ENCODE data around the gene PAPPA2.

Gene PAPPA2

DNA sequence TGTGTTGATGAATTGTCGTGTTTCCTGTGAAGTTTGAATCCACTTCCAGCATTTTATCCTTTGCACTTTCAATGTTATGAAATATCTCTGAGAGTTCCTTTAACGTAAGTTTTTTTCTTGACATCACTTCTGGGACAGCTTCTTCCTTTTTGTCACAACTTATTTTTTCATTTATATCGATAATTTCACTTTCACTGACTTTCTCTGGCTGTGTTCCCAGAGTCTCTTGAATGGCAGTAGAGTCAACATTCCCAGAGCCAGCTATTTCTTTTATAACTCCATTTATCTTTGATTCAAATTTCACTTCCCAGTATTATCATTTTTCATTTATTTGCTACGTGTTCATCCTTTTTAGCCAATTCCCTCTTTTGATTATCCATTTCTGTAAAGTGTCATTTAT, 256.5 kb downstream of the PAPPA2 start:
- no peak for DNase-seq
- H3K18ac ChIP-seq (ENCODE audit: low read length) = no peak overlapping the region
- WGBS (ENCODE audit: extremely low coverage, insufficient coverage, insufficient read length) = no CpG with 5 or more reads among the region's 4 CpGs
- H2BK5ac ChIP-seq (ENCODE audit: low read depth, low read length, poor library complexity) = no peak overlapping the region
- H3K9me3 ChIP-seq (ENCODE audit: insufficient read depth, low read depth, low read length) = no peaks in the 10 kb centered on the region
- H4K8ac ChIP-seq (ENCODE audit: low read depth, low read length) = no peak overlapping the region
- no peak overlapping the region for H4K91ac ChIP-seq (ENCODE audit: low read depth, low read length)
- H3K36me3 ChIP-seq (ENCODE audit: control insufficient read depth in 1 of 2, insufficient read depth in 2 of 2, low read length in 2 of 2) = no peaks in the 10 kb centered on the region
- no peaks in the 10 kb centered on the region for H3K79me1 ChIP-seq (ENCODE audit: low read length)
- no peaks in the 10 kb centered on the region for H3K4me1 ChIP-seq (ENCODE audit: control insufficient read depth in 1 of 2, insufficient read depth in 2 of 2, low read length in 2 of 2)
- no peaks in the 10 kb centered on the region for H3K79me2 ChIP-seq (ENCODE audit: control insufficient read depth, insufficient read depth, low read length, poor library complexity)
- no peak overlapping the region for H3K4ac ChIP-seq (ENCODE audit: low read depth, low read length)
- no peak overlapping the region for H2BK12ac ChIP-seq (ENCODE audit: low read length)
- H3K27ac ChIP-seq (ENCODE audit: low read depth, low read length) = no peak overlapping the region
- H4K12ac ChIP-seq (ENCODE audit: low read depth, low read length) = no peak overlapping the region
- no peak overlapping the region for H3K23ac ChIP-seq (ENCODE audit: low read length)
- H3K14ac ChIP-seq (ENCODE audit: low read length) = no peak overlapping the region
- no peak overlapping the region for H2AK5ac ChIP-seq (ENCODE audit: low read length)
- H3K27me3 ChIP-seq (ENCODE audit: insufficient read depth, low read length) = no peaks in the 10 kb centered on the region
- H3K4me3 ChIP-seq (ENCODE audit: low read depth, low read length) = no peak overlapping the region
- H2AFZ ChIP-seq (ENCODE audit: insufficient read depth, low read length, poor library complexity) = no peak overlapping the region
- no peak overlapping the region for H2BK120ac ChIP-seq (ENCODE audit: insufficient read depth, low read length, poor library complexity)
- H3K9ac ChIP-seq (ENCODE audit: low read length) = no peak overlapping the region
- H3K4me2 ChIP-seq (ENCODE audit: low read length) = no peak overlapping the region

DNA sequence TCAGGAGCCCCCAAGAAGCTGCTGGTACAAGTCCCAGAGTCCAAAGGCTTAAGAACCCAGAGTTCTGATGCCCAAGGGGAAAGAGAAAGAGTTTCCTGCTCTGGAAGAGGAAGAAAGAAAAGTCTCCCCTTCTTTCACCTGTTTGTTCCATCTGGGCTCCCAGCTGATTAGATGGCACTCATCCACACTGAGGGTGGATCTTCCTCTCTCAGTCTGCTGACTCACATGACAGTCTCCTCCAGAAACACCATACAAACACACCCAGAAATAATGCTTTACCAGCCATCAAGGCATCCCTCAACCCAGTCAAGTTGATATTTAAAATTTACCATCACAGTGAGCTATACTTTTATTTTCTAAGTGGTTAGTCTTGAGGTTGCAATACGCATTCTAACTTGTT, 257.9 kb downstream of the PAPPA2 start:
- Histone ChIP-seq H2BK120ac (ENCODE audit: insufficient read depth, low read length, poor library complexity) (no peak overlapping the region), H4K91ac (ENCODE audit: low read depth, low read length) (no peak overlapping the region), H3K18ac (ENCODE audit: low read length) (no peak overlapping the region), H3K27ac (ENCODE audit: low read depth, low read length) (no peak overlapping the region), H2AK5ac (ENCODE audit: low read length) (no peak overlapping the region), H3K79me1 (ENCODE audit: low read length) (no peaks in the 10 kb centered on the region), H3K4me3 (ENCODE audit: low read depth, low read length) (no peak overlapping the region), H3K4me1 (ENCODE audit: control insufficient read depth in 1 of 2, insufficient read depth in 2 of 2, low read length in 2 of 2) (no peaks in the 10 kb centered on the region), H3K79me2 (ENCODE audit: control insufficient read depth, insufficient read depth, low read length, poor library complexity) (no peaks in the 10 kb centered on the region), H3K4ac (ENCODE audit: low read depth, low read length) (no peak overlapping the region), H3K36me3 (ENCODE audit: control insufficient read depth in 1 of 2, insufficient read depth in 2 of 2, low read length in 2 of 2) (no peaks in the 10 kb centered on the region), H4K12ac (ENCODE audit: low read depth, low read length) (no peak overlapping the region), H3K27me3 (ENCODE audit: insufficient read depth, low read length) (no peaks in the 10 kb centered on the region), H3K9ac (ENCODE audit: low read length) (no peak overlapping the region), H3K9me3 (ENCODE audit: insufficient read depth, low read depth, low read length) (no peaks in the 10 kb centered on the region), H2BK5ac (ENCODE audit: low read depth, low read length, poor library complexity) (no peak overlapping the region), H3K14ac (ENCODE audit: low read length) (no peak overlapping the region), H2BK12ac (ENCODE audit: low read length) (no peak overlapping the region), H4K8ac (ENCODE audit: low read depth, low read length) (no peak overlapping the region), H2AFZ (ENCODE audit: insufficient read depth, low read length, poor library complexity) (no peak overlapping the region), H3K23ac (ENCODE audit: low read length) (no peak overlapping the region), H3K4me2 (ENCODE audit: low read length) (no peak overlapping the region)
- WGBS (ENCODE audit: extremely low coverage, insufficient coverage, insufficient read length) = no CpG with 5 or more reads among the region's 1 CpG
- no peak for DNase-seq

DNA sequence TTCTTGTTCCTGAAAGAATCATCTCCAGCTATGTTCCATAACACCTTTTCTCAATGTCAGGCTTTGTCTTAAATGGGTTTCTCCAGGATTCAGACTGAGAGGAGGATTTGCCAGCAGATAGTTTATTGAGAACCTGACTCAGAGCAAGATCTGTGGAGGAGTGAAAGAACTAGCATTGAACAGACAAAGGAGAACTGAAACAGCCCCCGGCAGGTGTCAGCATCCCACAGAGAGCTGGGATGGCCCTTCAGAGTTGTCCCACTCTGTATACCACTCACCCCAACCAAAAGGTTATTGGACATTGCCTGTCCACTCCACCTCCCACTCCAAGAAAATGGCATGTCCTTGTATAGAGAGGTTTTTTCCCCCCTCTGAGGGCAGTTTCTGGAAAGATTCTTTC, 270.7 kb downstream of the PAPPA2 start:
- H3K18ac ChIP-seq (ENCODE audit: low read length) = no peak overlapping the region
- H4K12ac ChIP-seq (ENCODE audit: low read depth, low read length) = no peak overlapping the region
- H3K79me2 ChIP-seq (ENCODE audit: control insufficient read depth, insufficient read depth, low read length, poor library complexity) = no peaks in the 10 kb centered on the region
- H3K36me3 ChIP-seq (ENCODE audit: control insufficient read depth in 1 of 2, insufficient read depth in 2 of 2, low read length in 2 of 2) = no peaks in the 10 kb centered on the region
- no peak overlapping the region for H3K23ac ChIP-seq (ENCODE audit: low read length)
- no peaks in the 10 kb centered on the region for H3K9me3 ChIP-seq (ENCODE audit: insufficient read depth, low read depth, low read length)
- no CpG with 5 or more reads among the region's 1 CpG for WGBS (ENCODE audit: extremely low coverage, insufficient coverage, insufficient read length)
- H3K4me3 ChIP-seq (ENCODE audit: low read depth, low read length) = no peak overlapping the region
- H3K4ac ChIP-seq (ENCODE audit: low read depth, low read length) = no peak overlapping the region
- no peak overlapping the region for H3K14ac ChIP-seq (ENCODE audit: low read length)
- H4K8ac ChIP-seq (ENCODE audit: low read depth, low read length) = no peak overlapping the region
- no peak overlapping the region for H2BK5ac ChIP-seq (ENCODE audit: low read depth, low read length, poor library complexity)
- H3K9ac ChIP-seq (ENCODE audit: low read length) = no peak overlapping the region
- H2AK5ac ChIP-seq (ENCODE audit: low read length) = no peak overlapping the region
- H3K4me1 ChIP-seq (ENCODE audit: control insufficient read depth in 1 of 2, insufficient read depth in 2 of 2, low read length in 2 of 2) = no peaks in the 10 kb centered on the region
- H3K79me1 ChIP-seq (ENCODE audit: low read length) = no peaks in the 10 kb centered on the region
- DNase-seq = no peak
- no peak overlapping the region for H2BK120ac ChIP-seq (ENCODE audit: insufficient read depth, low read length, poor library complexity)
- no peak overlapping the region for H4K91ac ChIP-seq (ENCODE audit: low read depth, low read length)
- H2BK12ac ChIP-seq (ENCODE audit: low read length) = no peak overlapping the region
- H2AFZ ChIP-seq (ENCODE audit: insufficient read depth, low read length, poor library complexity) = no peak overlapping the region
- H3K27ac ChIP-seq (ENCODE audit: low read depth, low read length) = no peak overlapping the region
- no peak overlapping the region for H3K4me2 ChIP-seq (ENCODE audit: low read length)
- H3K27me3 ChIP-seq (ENCODE audit: insufficient read depth, low read length) = no peaks in the 10 kb centered on the region

DNA sequence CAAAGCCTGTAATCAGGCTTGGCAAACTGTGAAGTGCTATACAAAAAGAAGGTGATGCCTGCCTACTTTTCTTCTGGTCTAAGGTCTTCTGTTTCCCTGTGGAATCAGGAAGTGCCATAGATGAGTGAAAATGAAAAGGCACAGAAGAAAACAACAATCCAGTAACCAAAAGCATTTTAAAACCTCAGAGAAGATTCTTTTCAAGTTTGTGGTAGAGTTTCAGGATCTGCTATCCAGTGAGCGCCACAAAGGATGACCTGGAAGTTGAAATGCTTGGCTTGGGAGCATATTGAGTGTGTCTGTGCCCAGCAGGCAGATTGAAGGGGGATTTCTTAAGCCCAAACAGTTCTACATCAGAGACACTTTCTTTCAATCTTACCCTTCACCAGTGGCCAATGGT, 272.2 kb downstream of the PAPPA2 start:
- Histone ChIP-seq H4K8ac (ENCODE audit: low read depth, low read length) (no peak overlapping the region), H3K9ac (ENCODE audit: low read length) (no peak overlapping the region), H3K9me3 (ENCODE audit: insufficient read depth, low read depth, low read length) (no peaks in the 10 kb centered on the region), H2BK120ac (ENCODE audit: insufficient read depth, low read length, poor library complexity) (no peak overlapping the region), H3K18ac (ENCODE audit: low read length) (no peak overlapping the region), H3K79me2 (ENCODE audit: control insufficient read depth, insufficient read depth, low read length, poor library complexity) (no peaks in the 10 kb centered on the region), H3K79me1 (ENCODE audit: low read length) (no peaks in the 10 kb centered on the region), H3K36me3 (ENCODE audit: control insufficient read depth in 1 of 2, insufficient read depth in 2 of 2, low read length in 2 of 2) (peaks cover 2% of the 10 kb centered on the region in 2 experiments), H2AFZ (ENCODE audit: insufficient read depth, low read length, poor library complexity) (no peak overlapping the region), H2BK5ac (ENCODE audit: low read depth, low read length, poor library complexity) (no peak overlapping the region), H3K4me3 (ENCODE audit: low read depth, low read length) (no peak overlapping the region), H4K12ac (ENCODE audit: low read depth, low read length) (no peak overlapping the region), H2BK12ac (ENCODE audit: low read length) (no peak overlapping the region), H3K27me3 (ENCODE audit: insufficient read depth, low read length) (no peaks in the 10 kb centered on the region), H3K14ac (ENCODE audit: low read length) (no peak overlapping the region), H3K4me1 (ENCODE audit: control insufficient read depth in 1 of 2, insufficient read depth in 2 of 2, low read length in 2 of 2) (no peaks in the 10 kb centered on the region), H3K23ac (ENCODE audit: low read length) (no peak overlapping the region), H3K4me2 (ENCODE audit: low read length) (no peak overlapping the region), H3K4ac (ENCODE audit: low read depth, low read length) (no peak overlapping the region), H4K91ac (ENCODE audit: low read depth, low read length) (no peak overlapping the region), H2AK5ac (ENCODE audit: low read length) (no peak overlapping the region), H3K27ac (ENCODE audit: low read depth, low read length) (no peak overlapping the region)
- no peak for DNase-seq
- WGBS (ENCODE audit: extremely low coverage, insufficient coverage, insufficient read length) = no CpG with 5 or more reads among the region's 1 CpG

DNA sequence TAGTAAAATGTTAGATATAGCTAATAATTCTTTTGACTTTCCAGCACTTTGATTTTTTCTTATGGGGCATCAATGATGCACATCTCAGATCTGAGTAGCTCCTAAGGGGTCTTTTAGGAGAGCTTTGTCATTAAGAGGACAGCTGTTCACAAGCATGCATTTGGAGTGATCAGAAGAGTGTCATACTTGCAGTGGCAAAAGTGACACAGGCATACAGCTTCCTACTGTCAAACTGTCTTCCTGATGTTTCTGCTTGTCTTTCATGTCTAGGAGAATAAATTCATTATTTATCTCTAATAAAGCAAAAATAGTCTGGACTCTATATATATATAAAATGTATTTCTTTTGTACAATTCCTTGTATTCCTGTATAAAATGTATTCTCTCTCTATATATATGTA, 273.0 kb downstream of the PAPPA2 start:
- Histone ChIP-seq H3K27ac (ENCODE audit: low read depth, low read length) (no peak overlapping the region), H3K4me2 (ENCODE audit: low read length) (no peak overlapping the region), H2BK5ac (ENCODE audit: low read depth, low read length, poor library complexity) (no peak overlapping the region), H3K4ac (ENCODE audit: low read depth, low read length) (no peak overlapping the region), H2BK12ac (ENCODE audit: low read length) (no peak overlapping the region), H2BK120ac (ENCODE audit: insufficient read depth, low read length, poor library complexity) (no peak overlapping the region), H2AK5ac (ENCODE audit: low read length) (no peak overlapping the region), H4K91ac (ENCODE audit: low read depth, low read length) (no peak overlapping the region), H4K12ac (ENCODE audit: low read depth, low read length) (no peak overlapping the region), H3K18ac (ENCODE audit: low read length) (no peak overlapping the region), H2AFZ (ENCODE audit: insufficient read depth, low read length, poor library complexity) (no peak overlapping the region), H3K14ac (ENCODE audit: low read length) (no peak overlapping the region), H3K9me3 (ENCODE audit: insufficient read depth, low read depth, low read length) (no peaks in the 10 kb centered on the region), H3K23ac (ENCODE audit: low read length) (no peak overlapping the region), H3K36me3 (ENCODE audit: control insufficient read depth in 1 of 2, insufficient read depth in 2 of 2, low read length in 2 of 2) (peaks cover 2 to 4% of the 10 kb centered on the region in 2 experiments), H3K4me3 (ENCODE audit: low read depth, low read length) (no peak overlapping the region), H3K27me3 (ENCODE audit: insufficient read depth, low read length) (no peaks in the 10 kb centered on the region), H3K4me1 (ENCODE audit: control insufficient read depth in 1 of 2, insufficient read depth in 2 of 2, low read length in 2 of 2) (no peaks in the 10 kb centered on the region), H4K8ac (ENCODE audit: low read depth, low read length) (no peak overlapping the region), H3K79me1 (ENCODE audit: low read length) (no peaks in the 10 kb centered on the region), H3K79me2 (ENCODE audit: control insufficient read depth, insufficient read depth, low read length, poor library complexity) (no peaks in the 10 kb centered on the region), H3K9ac (ENCODE audit: low read length) (no peak overlapping the region)
- no peak for DNase-seq

All from trophoblast cell (in vitro differentiated cells and primary cell).